HG03520 (cell line): ENCODE results near the gene PTPRA.
"Not testable (repeated sequence)": the region's sequence is repeated elsewhere in the genome, so short reads cannot be mapped to it uniquely, and the experiment has no call there.

Experiments used
- ATAC-seq: cut with Tn5 transposase; IDR thresholded peaks from one replicate; pipeline ENCODE4 v1.9.1; 2021; ENCODE audit warnings: mild to moderate bottlenecking, moderate library complexity; ENCODE audit not compliant: unreplicated experiment

PTPRA gene

DNA sequence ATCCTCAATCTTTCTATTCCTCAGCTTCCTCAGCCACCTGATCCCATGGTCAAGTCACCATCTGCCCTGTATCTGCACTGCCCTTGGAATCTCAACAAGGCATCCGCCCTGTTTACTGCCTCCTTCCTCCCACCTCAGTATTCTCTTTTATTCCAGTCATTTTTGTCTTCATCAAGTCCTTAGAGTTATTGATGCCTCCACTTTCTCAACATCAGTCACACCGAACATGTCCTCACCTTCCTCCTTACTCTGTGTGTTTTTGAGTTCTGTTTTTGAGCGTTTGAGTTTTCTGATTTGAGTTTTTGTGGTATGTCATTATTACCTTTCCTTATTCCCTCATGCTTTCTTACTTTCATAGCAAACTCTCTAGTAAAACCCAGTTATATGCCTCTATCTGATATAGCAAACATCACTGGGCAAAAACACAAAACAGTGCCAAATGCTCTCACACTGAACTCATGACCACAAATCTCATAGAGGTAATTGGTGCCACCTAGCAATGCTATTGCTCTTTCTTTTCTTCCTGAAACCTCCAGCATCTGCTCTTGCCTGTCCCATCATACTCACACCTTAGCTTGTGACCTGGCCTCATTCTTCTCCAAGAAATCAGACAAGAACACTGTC, 158.4 kb downstream of the PTPRA start:
- ATAC-seq, result no peak

DNA sequence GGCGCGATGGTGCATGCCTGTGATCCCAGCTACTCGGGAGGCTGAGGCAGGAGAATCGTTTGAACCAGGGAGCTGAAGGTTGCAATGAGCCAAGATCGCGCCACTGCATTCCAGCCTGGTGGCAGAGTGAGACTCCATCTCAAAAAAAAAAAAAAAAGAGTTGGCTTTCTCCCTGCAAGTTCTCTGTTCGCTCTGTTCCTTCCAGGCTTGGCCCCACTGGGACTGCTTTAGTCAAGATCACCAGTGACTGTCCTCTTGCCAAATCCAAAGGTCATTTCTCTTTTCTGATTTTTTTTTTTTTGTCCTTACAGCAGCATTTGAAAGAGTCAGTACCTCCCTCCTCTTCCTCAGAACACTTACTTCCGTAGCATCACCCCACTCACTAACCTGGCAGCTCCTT, 159.3 kb downstream of the PTPRA start:
- ATAC-seq, result no peak

DNA sequence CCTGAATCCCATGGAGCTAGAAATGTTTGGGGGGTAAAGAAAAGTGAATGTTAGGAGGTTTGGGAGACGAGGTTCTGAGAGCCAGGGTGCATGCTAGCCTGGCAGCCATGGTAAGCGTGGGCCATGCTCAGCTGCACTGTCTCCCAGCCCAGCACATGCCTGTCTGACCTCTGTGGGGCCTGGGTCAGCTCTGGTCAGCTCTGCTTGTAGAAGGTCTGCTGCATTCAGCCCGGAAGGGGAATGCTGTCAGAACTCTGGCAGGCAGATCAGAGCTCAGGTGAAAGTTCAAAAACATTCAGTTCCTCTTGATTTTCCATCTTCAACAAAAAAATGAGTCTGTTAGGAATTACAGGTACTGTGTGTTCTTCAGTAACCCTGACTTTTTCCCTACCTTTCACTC, 164.4 kb downstream of the PTPRA start:
- no peak for ATAC-seq

DNA sequence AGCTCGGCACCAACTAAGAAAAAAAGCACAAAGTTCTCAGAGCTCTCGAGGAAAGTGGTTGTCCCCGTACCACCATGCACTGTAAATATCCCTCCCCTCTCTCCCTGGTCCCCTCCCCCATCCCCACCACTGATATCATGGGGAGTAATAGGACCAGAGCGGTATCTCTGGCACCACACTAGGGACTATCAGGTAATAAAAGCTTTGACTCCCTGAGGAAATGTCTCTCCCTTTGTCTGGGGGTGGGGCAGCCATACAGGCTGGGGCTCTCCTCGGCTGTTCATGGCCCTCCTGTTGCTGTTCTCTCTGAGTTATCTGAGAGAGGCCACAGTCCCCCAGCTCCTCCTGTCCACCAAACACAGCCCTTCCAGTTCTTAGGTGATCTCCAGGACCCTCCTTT, 165.2 kb downstream of the PTPRA start:
- no peak for ATAC-seq

DNA sequence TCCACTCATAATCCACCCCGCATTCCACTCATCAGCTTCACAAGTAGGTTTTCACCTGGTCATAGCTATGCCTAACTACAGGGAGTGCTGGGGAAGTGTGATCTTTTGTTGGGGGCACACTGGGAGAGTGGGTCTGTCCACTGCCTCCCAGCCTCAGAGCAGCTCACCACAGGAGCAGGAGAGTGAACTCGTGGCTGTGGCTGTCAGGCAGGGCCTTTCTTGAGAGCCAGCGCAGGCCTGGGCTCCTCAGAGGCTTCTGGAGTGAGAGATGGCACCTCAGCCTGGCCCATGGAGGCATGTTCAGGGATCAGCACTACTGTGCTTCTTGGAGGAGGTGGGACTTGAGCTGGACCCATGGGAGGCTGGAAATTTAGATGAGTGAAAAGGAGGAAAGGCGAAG, 166.1 kb downstream of the PTPRA start:
- ATAC-seq, result no peak

DNA sequence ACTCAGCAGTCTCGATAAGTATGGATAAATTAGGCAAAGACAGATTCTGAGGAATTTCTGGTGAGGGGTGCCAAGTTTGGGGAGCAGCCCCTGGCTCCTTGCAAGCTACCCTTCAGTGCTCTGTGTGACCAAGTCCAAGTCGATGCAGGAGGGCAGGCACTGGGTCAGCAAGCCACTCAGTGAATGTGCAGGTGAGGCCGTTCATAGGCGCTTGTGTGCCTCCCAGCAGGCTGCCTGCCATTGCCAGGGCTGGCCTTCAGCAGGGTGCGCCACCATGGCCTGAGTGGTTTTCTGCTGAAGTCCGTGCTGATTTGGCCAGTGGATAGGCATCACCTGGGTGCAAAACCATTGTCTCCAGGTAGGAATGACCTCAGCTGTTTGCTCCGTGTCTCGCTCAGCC, 166.8 kb downstream of the PTPRA start:
- ATAC-seq, result no peak

DNA sequence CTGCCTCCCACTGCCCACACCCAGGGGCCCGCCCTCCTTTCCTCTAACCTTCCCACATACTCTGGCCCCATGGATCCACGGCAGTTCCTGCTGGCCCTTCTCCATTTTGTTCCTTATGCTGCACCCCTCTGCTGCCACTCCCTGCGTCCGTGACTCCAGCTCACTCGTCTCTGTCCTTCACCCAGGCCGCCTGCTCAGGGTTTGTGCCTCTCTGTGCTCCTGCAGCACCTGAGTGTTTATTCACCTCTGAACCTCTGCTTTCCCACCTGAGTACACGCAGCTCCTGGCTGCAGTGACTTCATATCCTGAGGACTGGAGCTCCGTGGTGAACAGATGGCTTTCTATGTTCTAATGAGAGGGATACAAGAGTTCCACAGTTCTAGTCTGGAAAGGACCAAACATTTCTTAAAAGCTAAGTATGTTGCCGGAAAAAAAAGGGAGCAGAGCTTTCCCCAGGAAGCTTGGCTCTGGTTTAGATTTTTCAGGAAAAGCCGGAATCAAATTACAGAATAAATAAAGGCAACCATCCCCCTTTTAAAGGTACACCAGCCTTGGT, 168.7 kb downstream of the PTPRA start:
- no peak for ATAC-seq

DNA sequence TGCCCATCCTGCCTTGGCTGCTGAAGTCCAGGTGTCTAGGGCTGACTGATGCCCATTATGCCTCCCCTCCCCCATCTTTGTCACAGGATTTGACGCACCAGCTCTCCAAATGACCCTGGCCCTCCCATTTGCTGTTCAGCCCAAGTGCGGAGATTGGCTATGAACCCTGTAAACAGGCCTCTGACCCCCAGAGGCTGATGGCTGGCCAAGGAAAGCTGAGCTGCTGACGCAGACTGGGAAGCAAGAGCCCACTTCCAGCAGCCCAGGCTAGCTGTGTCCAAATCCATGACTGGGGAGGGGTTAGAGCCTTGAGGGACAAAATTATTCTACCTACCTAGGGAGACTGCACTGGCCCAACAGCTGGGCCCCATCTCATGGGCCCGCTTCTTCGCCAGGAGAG, 169.3 kb downstream of the PTPRA start:
- ATAC-seq, result no peak

DNA sequence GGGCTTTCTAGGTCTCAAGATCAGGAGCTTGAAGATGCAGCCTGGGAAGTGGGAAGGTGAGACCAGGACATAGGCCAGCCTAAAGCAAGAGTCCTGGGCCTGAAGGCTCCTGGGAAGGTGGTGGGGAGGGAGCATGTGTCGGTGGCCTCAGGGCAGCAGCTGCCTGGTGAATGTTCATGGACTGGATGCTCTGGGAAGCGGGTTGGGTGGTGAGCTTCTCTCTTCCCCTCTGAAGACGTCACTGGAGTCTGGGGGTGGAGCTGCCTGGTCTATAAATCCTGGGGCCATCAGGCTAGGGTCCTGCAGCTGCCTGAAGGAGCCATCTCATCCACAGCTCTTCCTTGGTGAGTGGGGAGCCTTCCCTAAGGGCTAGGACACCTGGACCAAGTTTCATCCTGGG, 170.0 kb downstream of the PTPRA start, which contains the start of gene GNRH2:
Gene GNRH2 (plus strand): TSS at position 301 of the 400 bp plus-strand sequence. CDS start 793 bp downstream, outside the sequence.
- no peak for ATAC-seq

DNA sequence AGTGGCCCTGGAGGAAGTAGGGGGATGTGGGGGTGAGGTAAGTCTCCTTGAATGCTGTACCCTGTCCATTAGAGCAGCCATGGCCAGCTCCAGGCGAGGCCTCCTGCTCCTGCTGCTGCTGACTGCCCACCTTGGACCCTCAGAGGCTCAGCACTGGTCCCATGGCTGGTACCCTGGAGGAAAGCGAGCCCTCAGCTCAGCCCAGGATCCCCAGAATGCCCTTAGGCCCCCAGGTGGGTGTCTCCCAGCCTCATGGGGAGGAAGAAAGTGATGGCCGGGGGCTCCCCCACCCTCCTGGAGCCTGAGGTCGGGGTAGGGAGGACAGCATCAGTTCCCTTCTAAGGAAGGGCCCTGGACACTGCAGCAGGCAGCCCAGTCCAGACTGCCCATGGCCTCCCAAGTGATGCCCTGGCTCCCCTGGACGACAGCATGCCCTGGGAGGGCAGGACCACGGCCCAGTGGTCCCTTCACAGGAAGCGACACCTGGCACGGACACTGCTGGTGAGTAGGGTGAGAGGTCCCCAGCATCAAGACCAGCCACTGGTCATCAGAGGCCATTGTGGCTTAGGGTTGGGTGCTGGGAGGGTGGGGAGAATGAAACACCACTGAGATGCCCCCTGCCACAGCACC, 171.2 kb downstream of the PTPRA start:
- no peak for ATAC-seq

DNA sequence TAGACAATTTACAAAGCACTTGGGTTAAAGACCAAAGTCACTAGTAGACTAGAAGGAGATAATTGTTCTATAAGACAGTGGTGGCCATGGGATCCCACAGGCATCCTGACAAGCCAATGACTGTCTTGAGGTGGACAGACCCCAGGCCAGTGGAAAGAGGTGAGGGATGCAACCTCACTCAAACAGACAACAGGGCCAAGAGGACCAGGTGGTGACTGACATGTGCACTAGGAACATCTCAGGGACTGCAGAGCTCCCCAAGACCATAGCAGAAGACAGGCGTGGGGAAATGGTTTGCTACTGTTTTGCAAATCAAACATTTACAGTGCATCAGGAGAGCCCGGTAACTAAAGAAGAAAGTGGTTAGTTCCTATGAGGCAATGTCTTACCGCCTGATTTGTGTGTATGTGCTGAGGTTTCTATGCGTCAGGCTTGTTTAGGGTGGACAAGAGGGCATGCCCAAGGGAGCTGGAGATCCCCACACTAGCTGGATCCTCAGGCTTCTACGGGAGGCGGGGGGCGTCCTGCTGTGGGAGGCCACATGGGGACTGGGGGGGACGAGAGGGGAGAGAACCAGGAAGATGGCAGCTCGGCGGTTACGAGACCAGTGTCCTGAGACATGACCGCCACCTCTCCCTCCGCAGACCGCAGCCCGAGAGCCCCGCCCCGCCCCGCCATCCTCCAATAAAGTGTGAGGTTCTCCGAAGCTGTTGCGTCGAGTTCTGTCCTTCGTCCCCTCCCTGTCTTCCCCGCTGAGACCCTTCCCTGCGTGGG, 171.9 kb downstream of the PTPRA start:
- ATAC-seq, result peak; percentile 32

DNA sequence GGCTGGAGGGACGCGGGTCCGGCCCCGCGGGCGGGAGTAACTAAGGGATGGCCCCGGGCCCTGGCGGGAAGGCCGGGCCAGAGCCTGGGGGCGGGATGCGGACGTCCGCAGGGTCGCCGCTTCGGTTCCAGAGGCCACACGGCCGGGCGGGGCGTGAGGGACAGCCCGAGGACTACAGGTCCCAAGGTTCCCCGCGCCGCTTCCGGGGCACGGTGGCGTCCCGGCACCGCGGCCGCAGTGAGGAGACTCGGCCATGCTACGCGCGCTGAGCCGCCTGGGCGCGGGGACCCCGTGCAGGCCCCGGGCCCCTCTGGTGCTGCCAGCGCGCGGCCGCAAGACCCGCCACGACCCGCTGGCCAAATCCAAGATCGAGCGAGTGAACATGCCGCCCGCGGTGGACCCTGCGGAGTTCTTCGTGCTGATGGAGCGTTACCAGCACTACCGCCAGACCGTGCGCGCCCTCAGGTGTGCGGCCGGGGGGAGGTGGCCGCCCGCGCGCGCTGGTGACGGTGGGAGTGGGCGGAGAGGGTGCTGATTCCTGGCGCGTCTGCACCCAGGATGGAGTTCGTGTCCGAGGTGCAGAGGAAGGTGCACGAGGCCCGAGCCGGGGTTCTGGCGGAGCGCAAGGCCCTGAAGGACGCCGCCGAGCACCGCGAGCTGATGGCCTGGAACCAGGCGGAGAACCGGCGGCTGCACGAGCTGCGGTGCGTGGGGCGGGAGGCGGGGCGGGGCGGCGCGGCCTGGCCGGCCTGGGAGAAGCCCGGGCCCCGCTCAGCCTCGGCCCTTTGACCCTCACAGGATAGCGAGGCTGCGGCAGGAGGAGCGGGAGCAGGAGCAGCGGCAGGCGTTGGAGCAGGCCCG, 172.8 kb downstream of the PTPRA start, which contains the start of gene MRPS26:
Gene MRPS26 (plus strand): TSS at position 237 of the 861 bp plus-strand sequence. CDS start 17 bp downstream, at position 254.
- ATAC-seq, result peak; percentile 82

DNA sequence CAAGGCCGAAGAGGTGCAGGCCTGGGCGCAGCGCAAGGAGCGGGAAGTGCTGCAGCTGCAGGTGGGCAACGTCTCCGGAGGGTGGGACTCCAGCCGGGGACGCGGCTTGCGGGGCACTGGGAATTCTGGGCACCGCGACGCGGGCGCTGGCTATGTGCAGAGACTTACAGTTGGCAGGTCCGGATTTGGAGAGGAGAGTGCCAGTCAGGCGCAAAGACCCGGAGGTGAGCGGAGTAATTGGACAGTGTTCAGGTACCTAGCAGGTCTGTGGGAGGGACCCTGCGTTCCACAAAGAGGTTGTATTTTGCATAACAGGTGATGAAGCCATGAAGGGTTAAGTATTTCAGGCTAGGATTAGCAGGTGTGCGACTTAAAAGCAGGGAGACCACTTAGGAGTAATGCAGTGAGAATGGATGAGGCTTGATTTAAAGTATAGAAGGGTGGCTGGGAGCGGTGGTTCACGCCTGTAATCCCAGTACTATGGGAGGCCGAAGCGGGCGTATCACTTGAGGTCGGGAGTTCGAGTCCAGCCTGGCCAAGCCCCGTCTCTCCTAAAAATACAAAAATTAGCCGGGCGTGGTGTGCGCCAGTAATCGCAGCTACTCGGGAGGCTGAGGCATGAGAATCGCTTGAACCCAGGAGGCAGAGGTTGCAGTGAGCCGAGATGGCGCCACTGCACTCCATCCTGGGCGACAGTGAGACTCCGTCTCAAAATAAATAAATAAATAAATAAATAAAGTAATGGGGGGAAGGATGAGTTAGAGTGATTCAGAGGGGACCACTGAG, 173.6 kb downstream of the PTPRA start:
- no peak for ATAC-seq

DNA sequence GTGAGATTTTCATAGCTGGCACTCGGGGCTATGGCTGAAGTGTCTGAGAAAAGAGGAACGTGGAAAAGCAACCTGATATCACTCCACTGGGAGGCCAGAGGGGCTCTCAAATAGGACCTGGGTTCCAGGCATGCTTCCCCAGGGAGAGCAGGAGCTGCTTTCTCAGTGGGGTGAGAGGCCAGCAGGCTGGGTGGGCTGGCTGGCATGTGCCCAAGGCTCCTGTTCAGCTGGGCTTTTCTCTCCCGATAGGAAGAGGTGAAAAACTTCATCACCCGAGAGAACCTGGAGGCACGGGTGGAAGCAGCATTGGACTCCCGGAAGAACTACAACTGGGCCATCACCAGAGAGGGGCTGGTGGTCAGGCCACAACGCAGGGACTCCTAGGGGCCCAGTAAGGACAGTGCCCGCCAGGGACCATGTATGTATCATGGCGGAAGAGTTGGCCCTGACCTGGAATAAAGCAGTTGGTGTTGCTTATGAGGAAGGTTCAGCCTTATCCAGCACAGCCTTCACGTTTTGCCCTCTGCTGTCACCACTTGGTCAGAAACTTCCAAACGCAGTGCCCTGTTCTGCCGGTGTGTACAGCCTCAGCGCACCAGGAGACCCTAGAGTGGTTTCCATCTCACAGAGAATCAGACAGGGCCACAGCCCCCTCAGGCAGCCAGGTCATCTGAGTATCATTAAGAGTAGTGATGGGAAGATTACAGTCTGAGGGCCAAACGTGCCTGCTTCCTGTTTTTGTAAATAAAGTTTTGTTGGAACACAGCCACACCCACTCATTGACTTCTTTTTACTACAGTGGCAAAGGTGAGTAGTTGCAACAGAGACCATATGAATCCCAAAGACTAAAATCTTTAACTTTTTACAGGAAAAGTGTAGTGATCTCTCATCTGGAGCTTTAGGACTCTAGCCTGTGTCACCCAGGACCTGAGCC, 174.5 kb downstream of the PTPRA start:
- no peak for ATAC-seq

DNA sequence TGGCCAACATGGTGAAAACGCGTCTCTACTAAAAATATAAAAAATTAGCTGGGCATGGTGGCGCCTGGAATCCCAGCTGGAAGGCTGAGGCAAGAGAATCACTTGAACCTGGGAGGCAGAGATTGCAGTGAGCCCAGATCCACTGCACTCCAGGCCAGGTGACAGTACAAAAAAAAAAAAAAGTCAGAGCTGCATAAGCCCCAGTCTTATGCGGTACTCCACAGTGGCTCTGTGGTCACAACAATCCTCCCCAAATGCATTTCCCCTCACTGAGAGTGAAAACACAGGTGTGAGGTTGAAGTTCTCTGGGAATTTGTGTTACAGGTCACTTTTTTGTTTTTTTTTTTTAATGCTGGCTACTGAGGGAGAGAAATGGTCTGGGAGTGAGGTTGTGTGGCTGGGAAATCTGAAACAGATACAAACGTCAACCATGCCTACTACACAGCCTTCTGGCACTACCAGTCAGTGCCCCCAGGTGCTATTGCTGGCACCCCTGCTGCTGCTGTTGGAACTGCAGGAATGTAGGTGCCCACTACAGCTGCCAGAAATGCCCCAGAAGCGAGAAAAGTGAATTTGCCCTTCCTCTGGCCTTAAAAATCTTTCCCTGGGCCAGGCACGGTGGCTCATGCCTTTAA, 178.2 kb downstream of the PTPRA start:
- ATAC-seq, result no peak

DNA sequence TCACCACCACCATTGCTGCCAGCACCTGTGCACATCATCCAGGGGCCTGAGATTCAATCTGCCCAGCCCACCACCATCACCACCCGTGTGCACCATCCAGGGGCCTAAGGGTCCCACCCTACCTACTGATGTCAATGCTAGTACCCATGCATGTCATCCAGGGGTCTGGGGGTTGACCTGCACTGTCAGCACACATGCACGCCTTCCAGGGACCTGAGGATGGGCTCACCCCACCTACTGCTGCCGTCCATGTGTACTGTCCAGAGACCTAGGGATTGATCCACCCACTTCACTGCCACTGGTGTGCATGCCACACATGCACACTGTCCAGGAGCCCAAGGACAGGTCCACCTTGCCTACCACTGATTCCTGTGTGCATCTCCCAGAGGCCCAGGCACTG, 186.2 kb downstream of the PTPRA start:
- no peak for ATAC-seq

DNA sequence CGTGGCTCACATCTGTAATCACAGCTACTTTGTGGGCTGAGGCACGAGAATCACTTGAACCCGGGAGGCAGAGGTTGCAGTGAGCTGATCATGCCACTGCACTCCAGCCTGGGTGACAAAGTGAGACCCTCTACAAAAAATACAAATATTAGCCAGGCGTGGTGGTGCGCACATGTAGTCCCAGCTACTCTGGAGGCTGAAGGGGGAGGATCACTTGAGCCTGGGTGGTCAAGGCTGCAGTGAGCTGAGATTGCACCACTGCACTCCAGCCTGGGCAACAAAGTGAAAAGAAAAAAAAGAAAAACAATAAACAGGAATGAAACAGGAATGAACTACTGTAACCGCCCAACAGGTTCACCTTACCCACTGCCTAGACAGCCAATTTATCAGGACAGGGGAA, 190.8 kb downstream of the PTPRA start:
- not testable (repeated sequence) for ATAC-seq
